HCT116 (cell line): ENCODE results near the gene FADD. TPM values are rescaled to one million over a fixed set of nuclear protein-coding genes. Genes with fewer than 3 reads are reported as not detected.

Experiments
- ATAC-seq: fragments of 200-7000 bp; cut with Tn5 transposase; 2 replicates; pipeline ENCODE4 v1.9.1; 2020; ENCODE audit warnings: mild to moderate bottlenecking, moderate library complexity
- BruUV-seq: library from RNA; stranded (reverse); fragments of 400-500 nt; replicated peaks from 2 replicates; lab custom pipeline; 2021; lab: Mats Ljungman, UMichigan
- CTCF ChIA-PET: fragments of 300-600 bp; sonication (Branson Sonifier 250); formaldehyde crosslinking; loops from one replicate; lab custom pipeline; 2021; ENCODE audit warnings: antibody characterized with exemption; lab: Charles Lee
- POLR2A ChIA-PET: fragments of 300-600, 350-600 bp; sonication (Branson Sonifier 250); formaldehyde crosslinking; loops from one replicate; lab custom pipeline; 2021; ENCODE audit warnings: antibody characterized with exemption; lab: Charles Lee
- RAD21 ChIA-PET, 2 experiments: fragments of 300-600 bp; sonication (Branson Sonifier 250); formaldehyde crosslinking; loops; one replicate each; lab custom pipeline; 2023; ENCODE audit warnings: low total read pairs in 2 of 2; ENCODE audit not compliant: uncharacterized antibody in 2 of 2, unreplicated experiment in 2 of 2, low non-redundant PET in 1 of 2; lab: Charles Lee
- DNase-seq: peaks from one replicate; pipeline ENCODE4 v3.0.0-alpha.2; 2010; ENCODE audit warnings: low read depth, low spot score
- H2AFZ ChIP-seq: fragments of 200-600 bp; shearing (Covaris generic), sonication (generic); 2 replicates; pipeline ENCODE4 v1.6.1; 2017; ENCODE audit warnings: low read depth, mixed run types, mixed read lengths, antibody characterized with exemption, low read length; ENCODE audit not compliant: poor library complexity, severe bottlenecking
- H3K27ac ChIP-seq: 2 replicates; pipeline ENCODE4 v1.5.1; 2012; ENCODE audit warnings: low read depth, low read length
- H3K27me3 ChIP-seq: fragments of 200-600 bp; sonication (generic); 2 replicates; pipeline ENCODE4 v1.6.1; 2016; ENCODE audit warnings: mixed run types, low read length, mixed read lengths; ENCODE audit not compliant: insufficient read depth
- H3K36me3 ChIP-seq, 2 experiments: fragments of 200-500 bp in 1 of 2; fragments of 200-600 bp in 1 of 2; sonication (Bioruptor generic) in 1 of 2; sonication (generic) in 1 of 2; 2 replicates each; pipeline versions ENCODE4 v1.5.1 to v1.6.1; 2014 to 2016; ENCODE audit warnings: low read length in 2 of 2, inconsistent platforms in 1 of 2, mixed read lengths in 1 of 2, mixed run types in 1 of 2; ENCODE audit not compliant: insufficient read depth in 2 of 2, control insufficient read depth in 1 of 2
- H3K4me1 ChIP-seq, 2 experiments: fragments of 200-600 bp in 1 of 2; sonication (generic) in 1 of 2; 2 replicates each; pipeline versions ENCODE4 v1.5.1 to v1.6.1; 2012 to 2017; ENCODE audit warnings: low read length in 2 of 2, inconsistent platforms in 1 of 2, mild to moderate bottlenecking in 1 of 2, mixed read lengths in 1 of 2, mixed run types in 1 of 2, moderate library complexity in 1 of 2; ENCODE audit not compliant: insufficient read depth in 2 of 2, control insufficient read depth in 1 of 2
- H3K4me2 ChIP-seq: fragments of 200-600 bp; sonication (generic); 2 replicates; pipeline ENCODE4 v1.6.1; 2017; ENCODE audit warnings: mixed run types, low read length, mixed read lengths
- H3K4me3 ChIP-seq, 2 experiments: fragments of 200-600 bp in 1 of 2; sonication (generic) in 1 of 2; replicated peaks in 1 of 2; 2 replicates each; pipeline ENCODE4 v1.5.1; 2011 to 2016; ENCODE audit warnings: low read length in 2 of 2, control low read depth in 1 of 2, low read depth in 1 of 2, mild to moderate bottlenecking in 1 of 2, mixed read lengths in 1 of 2, mixed run types in 1 of 2
- H3K79me2 ChIP-seq: fragments of 200-600 bp; sonication (generic); 2 replicates; pipeline ENCODE4 v1.6.1; 2017; ENCODE audit warnings: mild to moderate bottlenecking, mixed run types, low read length, moderate library complexity, mixed read lengths; ENCODE audit not compliant: insufficient read depth
- H3K9ac ChIP-seq: fragments of 200-600 bp; sonication (generic); 2 replicates; pipeline ENCODE4 v1.6.1; 2016; ENCODE audit warnings: low read length, mixed read lengths
- H3K9me2 ChIP-seq: fragments of 200-600 bp; sonication (generic), shearing (Covaris generic); 2 replicates; pipeline ENCODE4 v1.6.1; 2017; ENCODE audit warnings: mixed run types, mild to moderate bottlenecking, moderate library complexity; ENCODE audit not compliant: insufficient read depth
- H3K9me3 ChIP-seq, 2 experiments: fragments of 200-500 bp in 1 of 2; fragments of 200-600 bp in 1 of 2; sonication (Bioruptor generic) in 1 of 2; sonication (generic) in 1 of 2; 2 replicates each; pipeline ENCODE4 v1.6.1; 2014 to 2017; ENCODE audit warnings: low read length in 2 of 2, mixed read lengths in 2 of 2, inconsistent platforms in 1 of 2, low read depth in 1 of 2, mild to moderate bottlenecking in 1 of 2, mixed run types in 1 of 2, moderate library complexity in 1 of 2; ENCODE audit not compliant: control insufficient read depth in 1 of 2, insufficient read depth in 1 of 2
- H4K20me1 ChIP-seq: fragments of 200-600 bp; sonication (generic), shearing (Covaris generic); 2 replicates; pipeline ENCODE4 v1.6.1; 2017; ENCODE audit warnings: mixed run types, mild to moderate bottlenecking, moderate library complexity; ENCODE audit not compliant: insufficient read depth
- CEBPB ChIP-seq: IDR thresholded peaks from 2 replicates; pipeline ENCODE4 v1.6.1; 2012; ENCODE audit warnings: low read depth
- ELF1 ChIP-seq: IDR thresholded peaks from 2 replicates; pipeline ENCODE4 v1.6.1; 2012; ENCODE audit warnings: low read depth, borderline replicate concordance
- FOSL1 ChIP-seq: IDR thresholded peaks from 2 replicates; pipeline ENCODE4 v1.6.1; 2012; ENCODE audit warnings: low read depth
- POLR2A ChIP-seq: IDR thresholded peaks from 2 replicates; pipeline ENCODE4 v1.7.0; 2011; ENCODE audit warnings: borderline replicate concordance; ENCODE audit not compliant: insufficient read depth, insufficient read length; ENCODE audit errors: extremely low read depth
- POLR2AphosphoS5 ChIP-seq: IDR thresholded peaks from 2 replicates; pipeline ENCODE4 v1.6.1; 2011; ENCODE audit warnings: mild to moderate bottlenecking, low read depth, low read length, moderate library complexity
- SRF ChIP-seq: IDR thresholded peaks from 2 replicates; pipeline ENCODE4 v1.6.1; 2012; ENCODE audit warnings: low read depth
- TCF7L2 ChIP-seq: IDR thresholded peaks from 2 replicates; pipeline ENCODE4 v1.7.0; 2011; ENCODE audit warnings: borderline replicate concordance, inconsistent platforms; ENCODE audit not compliant: insufficient read depth, insufficient read length; ENCODE audit errors: extremely low read depth
- intact Hi-C: fragments of 100-400 bp; cut with micrococcal nuclease; formaldehyde crosslinking; loops from 2 replicates; pipeline ENCODE4 v1.10.0; 2022
- total RNA-seq: library from RNA; stranded (reverse); gene quantifications from one replicate; pipeline ENCODE4 v1.2.1, GENCODE V29; 2021; ENCODE audit not compliant: unreplicated experiment
- TF ChIP-seq, protein P1 (sequence below), 3 experiments: fragments of 200-600 bp in 1 of 3; sonication (generic) in 1 of 3; IDR thresholded peaks in 2 of 3; conservative IDR thresholded peaks in 1 of 3; 2 replicates each; pipeline ENCODE4 v1.5.1; 2012 to 2017; ENCODE audit warnings: low read depth in 2 of 3, low read length in 2 of 3, antibody characterized with exemption in 1 of 3, borderline replicate concordance in 1 of 3, control low read depth in 1 of 3, mild to moderate bottlenecking in 1 of 3, mixed read lengths in 1 of 3, mixed run types in 1 of 3, moderate library complexity in 1 of 3; ENCODE audit not compliant: insufficient read depth in 1 of 3

The FADD gene
- total RNA-seq, 1 experiment from 2014 or later: 26.7 TPM

DNA sequence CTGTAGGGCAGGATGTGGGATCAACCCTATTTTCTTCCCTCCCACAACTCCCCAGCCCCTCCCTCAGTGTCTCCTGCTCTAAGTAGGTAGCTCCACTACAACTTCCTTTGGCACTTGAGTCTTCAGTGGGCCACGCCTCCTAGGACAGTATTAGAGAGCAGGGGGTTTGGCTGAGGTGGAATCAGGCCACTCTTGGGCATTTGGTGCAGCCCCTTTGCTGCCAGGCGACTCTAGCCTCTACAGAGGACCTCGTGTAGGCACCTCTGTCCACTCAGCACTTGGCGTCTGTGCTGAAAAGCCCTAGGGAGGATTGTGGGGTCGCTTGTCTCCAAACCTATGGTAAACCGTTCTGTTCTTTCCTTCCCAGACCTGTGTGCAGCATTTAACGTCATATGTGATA is 2.7 kb downstream of the FADD start:
- intact Hi-C loops: no loop called here
- CTCF ChIA-PET: no interaction called here
- no peaks in the 10 kb centered on the region for H3K9me3 ChIP-seq
- H3K4me2 ChIP-seq: no peak overlapping the region
- no peak overlapping the region for H2AFZ ChIP-seq
- POLR2A ChIA-PET: no interaction called here
- no peaks in the 10 kb centered on the region; the same call in 1 of the 2 replicates for H4K20me1 ChIP-seq
- no peaks in the 10 kb centered on the region for H3K27me3 ChIP-seq
- no TSS peak for BruUV-seq
- peaks cover 7 to 26% of the 10 kb centered on the region in 2 experiments; a peak in 3 of 4 replicates for H3K4me1 ChIP-seq
- no peak overlapping the region for H3K27ac ChIP-seq
- no peak overlapping the region for H3K4me3 ChIP-seq
- TF ChIP-seq FOSL1: no peak
- TF ChIP-seq, protein P1, sequence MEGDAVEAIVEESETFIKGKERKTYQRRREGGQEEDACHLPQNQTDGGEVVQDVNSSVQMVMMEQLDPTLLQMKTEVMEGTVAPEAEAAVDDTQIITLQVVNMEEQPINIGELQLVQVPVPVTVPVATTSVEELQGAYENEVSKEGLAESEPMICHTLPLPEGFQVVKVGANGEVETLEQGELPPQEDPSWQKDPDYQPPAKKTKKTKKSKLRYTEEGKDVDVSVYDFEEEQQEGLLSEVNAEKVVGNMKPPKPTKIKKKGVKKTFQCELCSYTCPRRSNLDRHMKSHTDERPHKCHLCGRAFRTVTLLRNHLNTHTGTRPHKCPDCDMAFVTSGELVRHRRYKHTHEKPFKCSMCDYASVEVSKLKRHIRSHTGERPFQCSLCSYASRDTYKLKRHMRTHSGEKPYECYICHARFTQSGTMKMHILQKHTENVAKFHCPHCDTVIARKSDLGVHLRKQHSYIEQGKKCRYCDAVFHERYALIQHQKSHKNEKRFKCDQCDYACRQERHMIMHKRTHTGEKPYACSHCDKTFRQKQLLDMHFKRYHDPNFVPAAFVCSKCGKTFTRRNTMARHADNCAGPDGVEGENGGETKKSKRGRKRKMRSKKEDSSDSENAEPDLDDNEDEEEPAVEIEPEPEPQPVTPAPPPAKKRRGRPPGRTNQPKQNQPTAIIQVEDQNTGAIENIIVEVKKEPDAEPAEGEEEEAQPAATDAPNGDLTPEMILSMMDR (IDR thresholded peaks at IDR 0.05 in 2 of 3, conservative IDR thresholded peaks at IDR 0.05 in 1 of 3; ENCODE audit: borderline replicate concordance in 1 of 3, insufficient read depth in 1 of 3, low read depth in 2 of 3, low read length in 2 of 3): no peak
- TF ChIP-seq ELF1: no peak
- TF ChIP-seq POLR2AphosphoS5: no peak
- no peak for TF ChIP-seq CEBPB
- TF ChIP-seq POLR2A: no peak
- TF ChIP-seq TCF7L2: no peak
- TF ChIP-seq SRF: no peak
- H3K9me2 ChIP-seq: no peaks in the 10 kb centered on the region
- DNase-seq: no peak
- RAD21 ChIA-PET: interaction anchor here in 1 of 2 experiments (0.6 kb wide), 1 partner anchor 288 kb away, joined by 3 read pairs; no protein-coding TSS in a partner anchor
- peaks cover 20 to 26% of the 10 kb centered on the region in 2 experiments; a peak in 2 of 4 replicates for H3K36me3 ChIP-seq
- no peak for ATAC-seq
- H3K79me2 ChIP-seq: peaks cover 45% of the 10 kb centered on the region
- no peak overlapping the region for H3K9ac ChIP-seq
